Central memory CD8-positive, alpha-beta T cell (primary cell): ENCODE measurements around the gene CDKAL1.

ENCODE experiments used
- ATAC-seq: fragments of 150-1000 bp; cut with Tn5 transposase; replicated peaks from 2 replicates; pipeline ENCODE4 v1.10.0; 2022; ENCODE audit warnings: mild to moderate bottlenecking, moderate FRiP score, moderate number of reproducible peaks; ENCODE audit not compliant: poor library complexity, severe bottlenecking; ENCODE audit errors: extremely low read depth
- DNase-seq, 2 donors: peaks; one replicate each; pipeline ENCODE4 v3.0.0; 2021; ENCODE audit warnings: low spot score in 2 of 2
- H3K27ac Mint-ChIP-seq: one replicate; pipeline ENCODE4 v1.8.0; 2022; ENCODE audit warnings: low read depth, mild to moderate bottlenecking, moderate library complexity, mixed read lengths
- H3K27me3 Mint-ChIP-seq: one replicate; pipeline ENCODE4 v1.8.0; 2022; ENCODE audit warnings: mixed read lengths
- H3K36me3 Mint-ChIP-seq: one replicate; pipeline ENCODE4 v1.8.0; 2022; ENCODE audit warnings: mild to moderate bottlenecking, moderate library complexity, mixed read lengths; ENCODE audit not compliant: insufficient read depth
- H3K4me1 Mint-ChIP-seq: one replicate; pipeline ENCODE4 v1.8.0; 2022; ENCODE audit warnings: mixed read lengths
- H3K4me3 Mint-ChIP-seq: one replicate; pipeline ENCODE4 v1.8.0; 2022; ENCODE audit warnings: mild to moderate bottlenecking, moderate library complexity, mixed read lengths
- H3K9me3 Mint-ChIP-seq: one replicate; pipeline ENCODE4 v1.8.0; 2022; ENCODE audit warnings: mixed read lengths

CDKAL1 gene

DNA sequence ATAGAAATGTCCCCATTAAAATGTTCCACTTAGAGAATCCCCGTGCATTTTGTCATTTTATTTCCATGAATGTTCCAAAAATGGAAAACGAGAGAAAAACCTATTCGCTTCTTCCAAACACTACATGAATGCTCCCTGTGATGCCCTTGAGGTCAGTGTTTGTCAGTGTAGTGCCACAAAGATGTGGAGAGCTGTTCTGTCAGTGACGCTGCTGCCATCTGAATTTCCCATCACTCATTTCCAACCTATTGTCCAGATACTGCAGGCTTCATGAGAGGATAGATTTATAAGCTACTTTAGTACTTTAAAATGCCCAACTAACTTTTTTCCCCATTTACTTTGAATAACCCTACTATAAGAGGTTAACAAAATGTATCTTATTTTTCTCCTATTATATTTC lies 335.8 kb downstream of the CDKAL1 start:
- Mint-ChIP-seq H3K4me3 (no peak overlapping the region), H3K27me3 (no peaks in the 10 kb centered on the region), H3K36me3 (peaks cover 2% of the 10 kb centered on the region), H3K27ac (no peak overlapping the region), H3K4me1 (peaks cover 15% of the 10 kb centered on the region), H3K9me3 (no peaks in the 10 kb centered on the region)
- no peak for DNase-seq
- ATAC-seq: no peak

DNA sequence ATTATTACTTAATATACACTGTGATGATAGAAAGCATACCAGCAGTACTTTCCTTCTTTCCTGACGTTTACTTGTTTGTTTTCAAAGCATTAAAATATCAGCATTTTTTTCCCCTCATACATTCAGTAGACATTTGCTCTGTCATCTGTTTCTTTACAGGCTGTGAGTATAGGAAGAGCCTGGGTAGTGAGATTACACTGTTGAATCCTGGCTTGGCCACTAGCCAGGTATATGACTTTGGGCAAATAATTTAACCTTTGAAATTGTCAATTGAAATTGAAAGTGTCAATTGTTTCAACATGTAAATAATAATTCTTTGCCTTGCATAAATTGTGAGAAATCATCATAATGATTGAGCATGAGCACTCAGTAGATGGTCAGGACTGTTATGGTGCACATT lies 336.2 kb downstream of the CDKAL1 start:
- Mint-ChIP-seq H3K36me3 (peaks cover 2% of the 10 kb centered on the region), H3K4me3 (no peak overlapping the region), H3K27ac (no peak overlapping the region), H3K9me3 (no peaks in the 10 kb centered on the region), H3K27me3 (no peaks in the 10 kb centered on the region), H3K4me1 (peaks cover 15% of the 10 kb centered on the region)
- ATAC-seq (no peak), DNase-seq (no peak)

DNA sequence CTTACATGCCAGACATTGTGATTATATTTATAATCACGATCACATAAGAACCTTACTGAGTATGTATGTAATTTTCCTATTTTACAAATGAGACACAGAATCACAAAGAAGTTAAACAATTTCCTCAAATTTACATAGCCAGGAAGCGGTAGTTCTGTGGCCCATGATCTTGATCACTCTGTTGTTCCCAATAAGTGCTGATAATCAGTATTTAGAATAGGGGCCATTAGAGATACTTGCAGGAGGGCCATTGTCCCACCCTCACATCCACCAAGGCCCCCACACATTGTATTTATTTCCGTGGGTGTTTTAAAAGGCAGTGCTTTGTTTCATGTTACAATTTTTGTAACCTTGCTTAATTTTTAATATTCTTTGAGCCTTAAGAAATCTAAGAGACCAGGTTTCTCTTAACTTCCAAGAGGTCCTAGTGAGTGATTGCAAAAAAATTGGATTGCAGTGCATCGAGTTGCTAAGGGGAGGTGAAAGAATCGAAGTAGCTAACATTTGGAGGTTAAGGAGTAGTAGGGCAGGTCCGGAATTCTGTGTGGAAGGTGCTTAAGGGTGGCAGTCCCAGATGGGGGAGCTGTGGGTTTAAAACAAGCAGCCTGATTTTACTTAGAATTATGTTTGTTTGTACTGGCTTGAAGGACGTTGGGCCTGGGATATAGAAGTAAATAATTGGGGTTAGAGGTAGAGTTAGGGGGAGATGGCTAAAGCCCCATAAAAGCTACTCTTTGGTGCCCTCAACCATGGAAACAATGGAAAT lies 339.4 kb downstream of the CDKAL1 start:
- H3K4me3 Mint-ChIP-seq: no peak overlapping the region
- no peak overlapping the region for H3K27ac Mint-ChIP-seq
- peaks cover 2% of the 10 kb centered on the region for H3K36me3 Mint-ChIP-seq
- DNase-seq (no peak), ATAC-seq (no peak)
- peaks cover 12% of the 10 kb centered on the region for H3K4me1 Mint-ChIP-seq
- H3K9me3 Mint-ChIP-seq: no peaks in the 10 kb centered on the region
- H3K27me3 Mint-ChIP-seq: no peaks in the 10 kb centered on the region

DNA sequence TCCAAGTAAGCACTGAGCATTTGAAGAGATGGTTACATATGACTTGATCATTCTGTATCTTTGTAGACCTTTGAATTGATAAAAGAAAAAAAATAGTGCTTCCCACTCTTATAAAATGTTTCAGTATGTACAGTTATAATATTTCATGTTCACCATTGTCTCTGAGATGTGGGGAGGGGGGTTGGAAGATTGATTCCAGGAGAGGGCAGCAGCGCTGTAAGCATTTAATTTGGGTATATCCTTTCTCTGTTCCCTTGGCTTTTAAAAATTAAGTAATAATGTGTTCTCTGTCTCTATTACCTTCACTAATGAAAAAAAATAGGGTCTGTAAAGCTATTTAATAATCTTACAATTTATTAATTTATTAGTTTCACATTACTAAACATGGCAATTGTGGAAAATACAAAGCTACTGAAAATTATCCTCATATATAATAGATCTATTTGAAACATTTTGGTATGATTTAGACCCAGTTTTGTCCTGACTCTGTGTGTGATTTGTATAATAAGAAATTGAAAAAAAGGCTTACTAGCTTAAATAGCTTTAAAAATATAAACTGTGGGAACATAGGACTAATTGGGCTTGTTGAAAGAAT lies 341.2 kb downstream of the CDKAL1 start:
- H3K27ac Mint-ChIP-seq: no peak overlapping the region
- peaks cover 2% of the 10 kb centered on the region for H3K36me3 Mint-ChIP-seq

DNA sequence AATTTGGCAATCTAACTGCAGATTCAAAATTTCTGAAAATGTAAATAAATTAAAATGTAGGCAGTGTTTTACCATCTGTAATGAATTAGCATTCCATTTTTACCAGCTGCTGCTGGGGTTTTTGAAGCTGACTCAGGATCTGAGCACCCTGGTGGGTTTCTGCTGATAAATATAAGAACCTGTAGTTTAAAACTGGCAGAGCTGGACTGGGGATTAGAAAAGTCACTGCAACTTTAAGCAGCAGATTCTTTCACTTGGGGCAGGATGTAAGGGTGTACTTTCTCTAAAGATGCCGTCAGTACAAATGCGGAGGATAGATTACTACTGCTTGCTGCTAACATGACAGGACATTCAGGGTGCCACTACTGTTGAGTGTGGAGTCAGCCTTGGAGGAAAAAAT lies 341.8 kb downstream of the CDKAL1 start:
- Mint-ChIP-seq H3K4me1 (no peaks in the 10 kb centered on the region), H3K36me3 (peaks cover 3% of the 10 kb centered on the region), H3K27me3 (no peaks in the 10 kb centered on the region), H3K27ac (no peak overlapping the region), H3K9me3 (no peaks in the 10 kb centered on the region), H3K4me3 (no peak overlapping the region)
- ATAC-seq (no peak), DNase-seq (no peak)

More for the DNA sequence above, 341.2 kb downstream of the CDKAL1 start:
- Mint-ChIP-seq H3K27me3 (no peaks in the 10 kb centered on the region), H3K4me1 (peaks cover 2% of the 10 kb centered on the region), H3K9me3 (no peaks in the 10 kb centered on the region), H3K4me3 (no peak overlapping the region)
- ATAC-seq (no peak), DNase-seq (no peak)

DNA sequence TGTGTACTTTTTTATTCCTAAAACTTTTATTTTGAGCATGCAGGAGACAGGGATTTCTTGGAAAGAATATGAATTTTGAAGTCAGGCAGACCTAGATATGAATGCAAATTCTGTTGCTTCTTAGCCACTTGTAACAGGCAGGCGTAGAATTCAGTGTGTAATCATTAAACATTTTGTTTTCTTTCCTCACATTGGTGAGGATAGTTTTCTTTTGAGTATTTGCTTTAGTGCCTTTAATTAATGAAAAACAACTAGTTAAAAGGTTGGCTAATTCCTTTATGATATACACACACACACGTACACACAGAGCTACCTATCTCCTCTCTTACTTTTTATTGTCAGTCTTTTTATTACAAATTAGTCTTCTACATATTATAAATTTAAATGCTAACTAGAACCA lies 342.3 kb downstream of the CDKAL1 start:
- no peak overlapping the region for H3K4me3 Mint-ChIP-seq
- ATAC-seq (no peak), DNase-seq (no peak)
- H3K27me3 Mint-ChIP-seq: no peaks in the 10 kb centered on the region
- peaks cover under 1% of the 10 kb centered on the region for H3K9me3 Mint-ChIP-seq
- no peak overlapping the region for H3K27ac Mint-ChIP-seq
- no peaks in the 10 kb centered on the region for H3K4me1 Mint-ChIP-seq
- peaks cover 3% of the 10 kb centered on the region for H3K36me3 Mint-ChIP-seq

DNA sequence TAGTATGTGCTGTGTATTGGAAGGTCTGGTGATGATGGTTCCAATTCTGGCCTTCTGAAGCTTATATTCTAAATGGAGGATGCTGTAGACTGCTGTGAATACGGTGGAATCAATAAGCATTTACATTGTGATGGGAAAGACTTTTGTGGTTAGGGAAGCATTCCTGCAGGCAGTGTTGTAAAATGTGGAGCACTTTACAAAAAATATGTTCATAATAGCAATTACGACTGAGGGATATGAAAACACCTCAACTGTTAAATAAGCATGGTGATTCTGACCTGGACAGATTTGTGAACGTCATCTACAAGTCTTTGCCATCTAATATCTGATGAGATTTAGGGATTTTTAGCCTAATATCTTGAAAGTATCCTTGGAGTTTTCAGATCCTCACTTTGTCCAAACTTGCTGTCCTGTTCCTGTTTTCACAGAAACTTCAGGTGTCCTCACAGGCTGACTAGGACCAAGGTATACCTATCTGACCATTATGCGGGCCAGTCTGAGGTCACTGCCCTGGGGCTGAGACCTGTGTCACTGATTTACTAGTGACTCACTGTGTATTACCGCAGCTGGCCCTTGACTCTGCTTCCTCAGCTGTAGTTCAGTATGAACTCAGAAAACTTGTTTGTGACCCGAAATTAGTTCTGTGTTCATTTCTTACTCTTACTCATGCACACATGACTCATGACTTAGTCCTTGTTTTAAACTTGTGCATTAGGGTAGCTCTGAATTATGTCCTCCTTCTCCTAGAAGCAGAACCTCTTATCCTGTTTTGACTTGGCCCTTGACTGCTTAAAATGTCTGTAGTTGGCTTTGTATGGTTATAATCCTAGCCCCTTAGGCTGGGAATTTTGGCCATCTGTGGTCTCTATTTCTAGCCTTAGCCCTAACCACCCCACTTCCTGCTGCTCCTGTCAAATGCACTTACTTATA lies 343.0 kb downstream of the CDKAL1 start:
- H3K36me3 Mint-ChIP-seq: peaks cover 3% of the 10 kb centered on the region
- ATAC-seq: no peak
- H3K9me3 Mint-ChIP-seq: peaks cover 8% of the 10 kb centered on the region
- no peak for DNase-seq
- no peak overlapping the region for H3K4me3 Mint-ChIP-seq
- H3K4me1 Mint-ChIP-seq: no peaks in the 10 kb centered on the region
- H3K27me3 Mint-ChIP-seq: no peaks in the 10 kb centered on the region
- H3K27ac Mint-ChIP-seq: no peak overlapping the region

DNA sequence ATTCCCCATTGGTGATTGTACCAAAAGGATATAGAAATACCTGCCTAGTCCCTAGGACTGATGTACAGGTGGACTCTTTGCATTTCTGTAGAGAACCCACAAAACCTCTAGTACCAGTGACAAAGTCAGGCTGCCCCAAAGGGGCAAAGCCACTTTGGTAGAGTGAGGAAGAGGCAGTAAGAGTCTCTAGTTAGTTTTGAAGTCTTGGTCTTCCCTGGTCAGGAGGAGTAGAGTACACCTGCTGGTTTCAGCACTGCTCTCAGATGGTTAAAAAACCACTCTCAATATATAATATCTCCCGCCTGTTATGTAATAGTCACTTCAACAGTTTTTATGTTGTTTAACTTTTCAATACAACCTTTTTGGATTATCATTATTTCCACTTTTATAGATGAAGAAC lies 344.9 kb downstream of the CDKAL1 start:
- ATAC-seq (no peak), DNase-seq (no peak)
- no peaks in the 10 kb centered on the region for H3K27me3 Mint-ChIP-seq
- peaks cover 16% of the 10 kb centered on the region for H3K9me3 Mint-ChIP-seq
- H3K4me1 Mint-ChIP-seq: no peaks in the 10 kb centered on the region
- peaks cover 2% of the 10 kb centered on the region for H3K36me3 Mint-ChIP-seq
- no peak overlapping the region for H3K4me3 Mint-ChIP-seq
- no peak overlapping the region for H3K27ac Mint-ChIP-seq

DNA sequence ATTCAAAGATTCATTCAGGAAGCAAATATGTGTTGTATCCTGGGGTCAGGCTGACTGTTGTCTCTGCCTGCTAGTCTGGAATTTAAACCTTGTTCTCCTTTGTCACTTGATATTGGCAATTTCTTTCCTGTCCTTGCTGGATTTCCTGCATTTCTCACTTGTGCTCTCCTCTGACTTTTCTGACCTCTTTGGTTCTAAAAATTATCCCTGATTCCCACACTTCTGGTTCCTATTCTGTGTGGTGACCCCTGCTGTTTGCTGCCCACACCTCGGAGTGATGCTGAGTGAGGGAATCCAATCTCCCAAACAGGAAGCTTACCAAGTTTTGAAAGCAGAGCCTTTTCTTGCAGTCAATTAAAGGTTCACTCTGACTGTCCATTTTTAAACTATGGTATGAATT lies 345.3 kb downstream of the CDKAL1 start:
- ATAC-seq (no peak), DNase-seq (no peak)
- H3K36me3 Mint-ChIP-seq: peaks cover 2% of the 10 kb centered on the region
- no peaks in the 10 kb centered on the region for H3K4me1 Mint-ChIP-seq
- peaks cover 20% of the 10 kb centered on the region for H3K9me3 Mint-ChIP-seq
- H3K27ac Mint-ChIP-seq: no peak overlapping the region
- no peak overlapping the region for H3K4me3 Mint-ChIP-seq
- no peaks in the 10 kb centered on the region for H3K27me3 Mint-ChIP-seq

DNA sequence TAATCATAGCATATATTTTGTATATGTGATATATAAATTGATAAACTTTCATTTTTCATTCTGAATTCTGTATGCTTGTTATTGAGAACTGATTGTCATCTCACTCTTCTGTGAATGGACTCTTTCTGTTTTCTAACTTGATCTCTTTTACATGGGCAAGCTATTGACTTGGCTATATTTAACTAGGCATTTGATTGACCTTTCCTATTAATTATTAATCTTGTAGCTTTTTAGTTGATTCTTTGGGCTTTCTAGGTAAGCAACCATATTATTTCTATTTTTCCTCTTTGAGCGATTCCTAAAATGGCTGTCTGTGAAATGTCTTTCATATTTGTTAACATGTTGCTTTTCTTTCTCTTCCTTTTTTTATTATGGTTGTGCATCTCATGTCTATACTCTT lies 347.1 kb downstream of the CDKAL1 start:
- ATAC-seq (no peak), DNase-seq (no peak)
- Mint-ChIP-seq H3K9me3 (peaks cover 29% of the 10 kb centered on the region), H3K36me3 (peaks cover 2% of the 10 kb centered on the region), H3K27ac (no peak overlapping the region), H3K4me3 (no peak overlapping the region), H3K27me3 (no peaks in the 10 kb centered on the region), H3K4me1 (no peaks in the 10 kb centered on the region)

DNA sequence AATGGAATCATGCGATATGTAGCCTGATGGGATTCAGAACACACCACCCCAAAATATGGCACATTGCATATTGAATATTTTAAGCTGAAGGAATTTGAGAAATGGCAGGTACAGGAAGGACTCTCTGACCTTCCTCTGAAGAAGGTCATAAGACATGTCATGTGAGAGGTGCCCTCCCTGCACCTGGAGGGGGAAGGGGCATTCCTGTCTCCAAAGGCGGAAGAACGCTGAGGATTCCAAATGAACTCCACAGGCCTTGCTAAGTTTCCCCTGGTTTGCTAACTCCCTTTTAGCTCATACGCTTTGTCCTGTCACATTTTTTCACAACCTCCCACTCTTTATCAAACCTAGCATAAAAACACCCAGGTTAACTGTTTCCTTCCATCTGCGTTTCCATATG lies 347.8 kb downstream of the CDKAL1 start:
- Mint-ChIP-seq H3K4me1 (no peaks in the 10 kb centered on the region), H3K9me3 (peaks cover 33% of the 10 kb centered on the region), H3K36me3 (peaks cover 2% of the 10 kb centered on the region), H3K27me3 (no peaks in the 10 kb centered on the region), H3K27ac (no peak overlapping the region), H3K4me3 (no peak overlapping the region)
- DNase-seq (no peak), ATAC-seq (no peak)

DNA sequence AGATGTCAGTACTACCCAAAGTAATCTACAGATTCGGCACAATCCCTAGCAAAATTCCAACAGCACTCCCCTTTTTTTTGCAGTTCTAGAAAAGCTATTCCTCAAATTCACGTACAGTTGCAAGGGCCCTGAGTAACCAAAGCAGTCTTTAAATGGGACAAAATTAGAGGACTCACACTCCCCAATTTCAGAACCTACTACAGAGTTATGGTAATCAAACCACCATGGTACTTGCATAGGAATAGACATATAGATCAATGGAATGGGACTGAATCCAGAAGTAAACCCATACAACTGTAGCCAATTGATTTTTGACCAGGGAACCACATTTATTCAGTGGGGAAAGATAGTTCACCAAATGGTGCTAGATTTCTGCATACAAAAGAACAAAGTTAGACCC lies 350.8 kb downstream of the CDKAL1 start:
- H3K9me3 Mint-ChIP-seq: peaks cover 33% of the 10 kb centered on the region
- ATAC-seq (no peak), DNase-seq (no peak)
- H3K36me3 Mint-ChIP-seq: peaks cover 2% of the 10 kb centered on the region
- H3K4me1 Mint-ChIP-seq: no peaks in the 10 kb centered on the region
- H3K4me3 Mint-ChIP-seq: no peak overlapping the region
- no peak overlapping the region for H3K27ac Mint-ChIP-seq
- no peaks in the 10 kb centered on the region for H3K27me3 Mint-ChIP-seq
